ENCODE measurements around the gene MOB4. TPM values are rescaled to one million over a fixed set of nuclear protein-coding genes. Genes with fewer than 3 reads are reported as not detected.

The MOB4 gene
- total RNA-seq, result 40.2 TPM

DNA sequence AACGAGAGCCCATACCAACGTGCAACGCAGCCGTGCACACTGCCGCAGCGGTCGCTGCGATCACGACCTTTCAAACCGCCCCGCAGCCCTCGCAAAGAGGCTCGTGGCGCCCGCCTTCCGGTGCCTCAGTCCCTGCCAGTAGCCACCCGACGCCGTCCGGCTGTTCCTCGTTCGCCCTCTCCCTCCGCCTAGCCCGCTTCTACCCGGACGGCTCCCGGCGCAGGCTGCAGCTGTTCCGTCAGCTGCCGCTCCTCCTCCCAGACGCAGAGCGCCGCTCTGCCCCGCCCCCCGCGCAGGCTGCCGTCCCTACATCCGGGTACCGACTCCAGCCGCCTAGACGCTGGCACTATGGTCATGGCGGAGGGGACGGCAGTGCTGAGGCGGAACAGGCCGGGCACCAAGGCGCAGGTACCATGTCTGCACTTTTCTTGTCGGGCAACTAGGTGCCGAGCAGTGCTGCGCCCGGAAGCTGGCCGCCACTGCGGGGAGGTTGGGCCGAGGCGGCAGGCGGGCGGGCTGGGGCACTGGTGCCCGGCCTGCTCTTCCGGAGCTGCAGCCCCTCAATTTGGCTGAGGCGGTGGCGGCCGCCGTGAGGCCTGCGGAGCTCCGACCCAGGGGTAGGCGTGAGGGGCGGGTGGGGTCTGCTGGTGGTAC is at the start of gene MOB4:
Gene MOB4 (plus strand): TSS at position 328 of the 654 bp plus-strand sequence. CDS start 21 bp downstream, at position 349.

DNA sequence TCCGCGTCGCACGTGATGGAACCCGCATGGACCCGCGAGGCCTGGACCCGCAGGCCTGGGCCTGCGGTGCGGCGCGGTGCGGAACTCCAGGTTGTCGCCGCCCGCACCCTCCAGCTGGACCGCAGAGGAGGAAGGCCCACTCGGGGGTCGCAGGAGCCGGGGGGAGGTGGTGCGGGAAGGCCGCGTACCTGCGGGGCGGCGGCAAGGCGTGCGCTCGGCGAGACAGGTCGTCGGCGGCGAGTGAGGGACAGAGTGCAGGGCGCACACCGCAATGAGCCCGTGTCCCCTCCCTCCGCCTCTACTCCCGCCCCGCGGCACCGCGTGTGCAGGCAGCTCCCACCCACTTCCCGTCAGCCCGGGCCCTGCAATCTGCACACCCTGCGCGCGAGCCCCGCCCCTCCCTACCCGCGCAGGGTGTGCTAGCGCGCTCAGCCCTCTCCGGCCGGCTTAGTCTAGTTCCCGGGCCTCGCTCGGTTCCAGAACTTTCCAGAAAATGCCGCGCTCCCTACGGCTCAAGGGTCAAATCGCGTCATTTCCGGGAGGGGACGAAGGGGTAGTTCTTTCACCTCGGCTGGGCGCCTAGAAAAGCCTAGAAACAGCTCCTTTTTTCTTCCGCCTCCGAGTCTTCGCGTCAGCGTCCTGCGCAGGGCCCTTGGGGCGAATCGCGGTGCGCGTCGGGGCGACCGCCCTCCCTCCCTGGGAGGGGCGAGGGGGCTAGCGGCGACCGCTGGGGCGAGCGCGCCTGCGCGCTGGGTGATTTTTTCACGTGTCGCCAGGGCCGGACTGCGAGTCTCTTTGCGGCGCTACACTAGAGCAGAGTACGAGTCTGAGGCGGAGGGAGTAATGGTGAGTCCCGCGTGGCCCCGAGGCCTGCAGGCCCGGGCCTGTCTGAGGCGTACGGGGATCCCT is 16.0 kb upstream of the MOB4 start, which contains the start of the genes HSPD1 and HSPE1:
Gene HSPD1 (minus strand): TSS at position 247 of the 909 bp plus-strand sequence. CDS start 992 bp downstream, outside the sequence.
Gene HSPE1 (plus strand): TSS at position 786 of the 909 bp plus-strand sequence. CDS start 58 bp downstream, at position 844.

Small RNA genes within 50 kb of the gene (small RNA-seq; reads per million reads assigned to genes)
- not detected for gene AC020550.1 (ENCODE audit: low replicate concordance)

Other genes starting within 250 kb of the MOB4 start
- 44.1 TPM for gene ANKRD44, start 205.3 kb upstream of the MOB4 start, total RNA-seq
- 419 TPM for gene SF3B1, start 81.0 kb upstream of the MOB4 start, total RNA-seq
- gene COQ10B, start 62.5 kb upstream of the MOB4 start, total RNA-seq, result 16.2 TPM
- 343 TPM for gene HSPD1, start 16.2 kb upstream of the MOB4 start, total RNA-seq
- 174 TPM for gene HSPE1, start 15.7 kb upstream of the MOB4 start, total RNA-seq
- gene RFTN2, start 159.5 kb downstream of the MOB4 start, total RNA-seq, result 12.9 TPM
- 9.1 TPM for gene MARS2, start 189.3 kb downstream of the MOB4 start, total RNA-seq